HG02884 (cell line): ENCODE data around the gene DCLK1.

Experiments
- ATAC-seq: cut with Tn5 transposase; IDR thresholded peaks from one replicate; pipeline ENCODE4 v1.9.1; 2021; ENCODE audit warnings: mild to moderate bottlenecking, moderate library complexity; ENCODE audit not compliant: unreplicated experiment

The DCLK1 gene

DNA sequence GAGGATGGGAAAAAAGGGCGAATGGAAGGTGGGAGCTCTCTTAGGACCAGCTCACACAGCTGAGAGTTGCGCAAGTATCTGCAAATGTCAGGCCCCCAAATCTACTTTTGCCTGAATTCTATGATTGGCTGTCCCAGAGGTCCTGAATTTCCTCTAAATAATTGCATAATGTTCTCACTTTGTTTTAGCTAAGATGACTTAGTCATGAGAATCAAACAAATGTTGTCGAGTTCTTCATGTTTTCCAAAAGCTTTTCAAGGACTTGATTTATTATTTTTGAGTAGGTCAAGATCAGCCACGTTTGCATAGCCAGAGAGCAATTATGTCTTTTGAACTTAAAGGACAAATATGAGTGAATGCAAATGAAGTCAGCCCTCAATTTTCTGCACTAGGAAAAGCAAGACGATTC lies 408.1 kb downstream of the DCLK1 start:
- no peak for ATAC-seq

DNA sequence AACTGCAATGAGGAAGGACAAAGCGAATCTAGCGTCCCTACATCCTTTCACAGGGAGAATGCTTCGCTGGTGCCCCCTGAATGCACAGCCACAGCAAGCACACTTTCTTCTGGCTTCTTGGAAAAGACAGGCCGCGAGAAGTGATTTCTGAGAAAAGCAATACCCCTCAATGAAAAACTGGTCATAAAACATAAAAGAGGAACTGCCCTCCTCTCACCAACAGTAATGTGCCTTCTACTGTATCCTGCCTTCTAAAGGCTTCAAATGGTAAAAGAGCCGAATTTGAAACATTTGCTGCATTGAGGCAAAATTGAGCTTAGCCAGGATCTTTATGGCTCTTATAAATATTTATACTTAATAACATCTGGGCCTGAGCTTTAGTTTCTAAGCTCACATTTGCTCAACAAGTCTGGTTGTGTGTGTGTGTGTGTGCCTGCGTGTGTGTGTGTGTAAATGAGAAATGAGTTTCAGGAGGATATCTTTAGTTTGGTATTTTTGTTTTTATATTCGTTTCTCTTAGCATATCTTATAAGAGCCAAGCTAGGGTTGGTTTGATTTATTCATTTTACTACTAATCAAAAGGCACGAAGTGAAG lies 408.6 kb downstream of the DCLK1 start:
- ATAC-seq, result no peak

DNA sequence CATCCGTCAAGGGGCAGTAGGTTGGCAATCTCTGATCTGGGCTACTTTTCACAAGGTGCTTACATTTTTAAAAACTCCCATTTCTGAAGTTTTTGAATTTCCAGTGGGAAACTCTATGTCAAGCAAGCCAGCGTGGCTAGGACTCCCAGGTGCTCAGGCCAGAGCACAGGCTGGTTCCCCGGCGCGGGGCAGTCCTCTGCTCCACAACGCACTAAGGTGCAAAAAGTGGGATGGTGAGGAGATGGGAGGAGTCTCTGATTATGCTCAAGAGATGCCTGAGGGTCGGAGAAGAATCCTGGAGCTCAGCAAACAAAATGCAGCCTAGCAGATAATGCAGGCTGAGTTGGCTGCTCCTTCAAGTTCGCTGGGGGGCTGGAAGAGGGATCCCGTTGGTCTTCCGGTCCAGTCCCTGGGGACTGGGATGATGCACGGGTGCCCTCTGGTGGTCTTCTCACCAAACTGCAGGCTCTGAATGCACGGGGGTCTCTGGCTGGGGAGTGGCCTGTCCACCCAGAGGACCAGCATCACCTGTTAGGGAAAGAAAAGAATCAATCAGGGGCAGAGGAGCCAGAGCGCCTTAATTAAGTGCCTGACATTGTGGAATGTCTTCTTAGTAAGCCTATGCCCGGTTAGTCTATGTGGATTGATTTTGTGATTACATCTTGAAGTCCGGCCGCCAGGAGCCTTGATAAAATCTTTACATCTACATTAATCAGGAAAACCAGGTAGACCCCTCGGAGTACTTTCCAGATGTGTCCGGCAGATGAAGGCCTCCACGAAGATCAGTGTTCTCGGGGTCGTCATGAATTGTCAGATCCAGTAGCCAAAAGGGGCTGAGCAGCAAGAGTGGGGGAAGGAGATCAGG lies 410.3 kb downstream of the DCLK1 start:
- peak; percentile 64 for ATAC-seq

DNA sequence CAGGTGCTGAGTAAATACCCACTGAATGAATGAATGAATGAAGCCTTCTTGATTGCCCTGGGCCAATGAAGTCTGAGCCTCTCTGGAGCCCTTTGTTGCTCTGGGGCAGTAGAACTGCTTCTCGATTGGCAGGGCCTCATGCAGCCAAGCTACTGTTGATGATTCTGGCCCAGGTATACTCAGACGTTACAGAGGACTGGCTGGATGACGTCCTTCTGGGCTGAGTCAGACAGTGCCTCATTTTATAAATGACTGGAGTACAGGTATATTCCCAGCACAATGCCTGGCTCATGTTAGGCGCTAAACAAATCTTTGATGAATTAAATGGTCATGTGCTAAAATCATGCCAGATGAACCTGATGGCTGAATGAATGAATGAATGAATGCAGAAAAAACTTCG lies 410.9 kb downstream of the DCLK1 start:
- ATAC-seq, result no peak
